HL-60/S4 treated with phorbol 12-myristate 13-acetate at 8.2 ng/mL for 4 days and 3 days (cell line): ENCODE data around the gene LSM7.

Experiments used
- in situ Hi-C: fragments of 300-500 bp; cut with MboI; formaldehyde crosslinking; loops from 2 replicates; pipeline ENCODE4 v1.15.0; 2022; ENCODE audit warnings: low sequenced_read_pairs

LSM7 gene

GRCh38 chr19:2328401-2329148 is at the start of gene LSM7, which contains the start of gene SPPL2B:
LSM7 (minus strand) TSS chr19:2328586; CDS start chr19:2328566, 20 bp downstream.
SPPL2B (plus strand) TSS chr19:2328684; CDS start chr19:2328710, 26 bp downstream.
- in situ Hi-C loops: no loop called here

GRCh38 chr19:2376784-2377519 is 48.6 kb upstream of the LSM7 start:
- in situ Hi-C loops: no loop called here

- in situ Hi-C loops: no loop called here
Observed at GRCh38 chr19:2375353-2376121, 47.2 kb upstream of the LSM7 start.

- in situ Hi-C loops: no loop called here
Observed at GRCh38 chr19:2374808-2375207, 46.4 kb upstream of the LSM7 start.

GRCh38 chr19:2372076-2372612 is 43.8 kb upstream of the LSM7 start:
- in situ Hi-C loops: no loop called here

- in situ Hi-C loops: no loop called here
Observed at GRCh38 chr19:2371656-2372055, 43.3 kb upstream of the LSM7 start.

- in situ Hi-C loops: no loop called here
Observed at GRCh38 chr19:2365201-2365970, 37.0 kb upstream of the LSM7 start.

- in situ Hi-C loops: no loop called here
Observed at GRCh38 chr19:2363419-2363818, 35.0 kb upstream of the LSM7 start.

- in situ Hi-C loops: no loop called here
Observed at GRCh38 chr19:2362970-2363300, 34.5 kb upstream of the LSM7 start.

GRCh38 chr19:2362046-2362969 is 33.9 kb upstream of the LSM7 start:
- in situ Hi-C loops: no loop called here

- in situ Hi-C loops: no loop called here
Observed at GRCh38 chr19:2361246-2362045, 33.1 kb upstream of the LSM7 start.

GRCh38 chr19:2360833-2361232 is 32.4 kb upstream of the LSM7 start:
- in situ Hi-C loops: no loop called here

- in situ Hi-C loops: no loop called here
Observed at GRCh38 chr19:2359992-2360685, 31.8 kb upstream of the LSM7 start, which contains the start of gene TMPRSS9. TMPRSS9 (plus strand) TSS chr19:2360265; CDS start chr19:2389786, 29,521 bp downstream.

- in situ Hi-C loops: no loop called here
Observed at GRCh38 chr19:2358548-2359173, 30.3 kb upstream of the LSM7 start.

GRCh38 chr19:2357279-2358206 is 29.2 kb upstream of the LSM7 start:
- in situ Hi-C loops: no loop called here

- in situ Hi-C loops: no loop called here
Observed at GRCh38 chr19:2356036-2356646, 27.8 kb upstream of the LSM7 start.
